WERI-Rb-1 (cell line): ENCODE results near the gene AGPAT2.

Experiments
- DNase-seq: peaks from one replicate; pipeline ENCODE4 v3.0.0-alpha.2; 2020
- H3K27ac ChIP-seq: fragments of 250-450 bp; sonication (Bioruptor Pico); 2 replicates; pipeline ENCODE4 v1.5.1; 2020; ENCODE audit warnings: mild to moderate bottlenecking, moderate library complexity
- H3K27me3 ChIP-seq: fragments of 250-450 bp; sonication (Bioruptor Pico); 2 replicates; pipeline ENCODE4 v1.5.1; 2021; ENCODE audit warnings: mild to moderate bottlenecking, low read depth, moderate library complexity; ENCODE audit not compliant: insufficient read depth, severe bottlenecking
- H3K36me3 ChIP-seq: fragments of 250-450 bp; sonication (Bioruptor Pico); 2 replicates; pipeline ENCODE4 v1.5.1; 2020; ENCODE audit warnings: mild to moderate bottlenecking, moderate library complexity
- H3K4me3 ChIP-seq: 2 replicates; pipeline ENCODE4 v1.5.1; 2011; ENCODE audit warnings: low read depth, mild to moderate bottlenecking, control low read depth, low read length
- H3K9me3 ChIP-seq: fragments of 250-450 bp; sonication (Bioruptor Pico); 2 replicates; pipeline ENCODE4 v1.5.1; 2021; ENCODE audit warnings: mild to moderate bottlenecking, moderate library complexity; ENCODE audit not compliant: severe bottlenecking
- TF ChIP-seq, protein P1 (sequence below): IDR thresholded peaks from 2 replicates; pipeline ENCODE4 v1.5.1; 2011; ENCODE audit warnings: low read depth, mild to moderate bottlenecking, control low read depth, inconsistent platforms, low read length

Gene AGPAT2

DNA sequence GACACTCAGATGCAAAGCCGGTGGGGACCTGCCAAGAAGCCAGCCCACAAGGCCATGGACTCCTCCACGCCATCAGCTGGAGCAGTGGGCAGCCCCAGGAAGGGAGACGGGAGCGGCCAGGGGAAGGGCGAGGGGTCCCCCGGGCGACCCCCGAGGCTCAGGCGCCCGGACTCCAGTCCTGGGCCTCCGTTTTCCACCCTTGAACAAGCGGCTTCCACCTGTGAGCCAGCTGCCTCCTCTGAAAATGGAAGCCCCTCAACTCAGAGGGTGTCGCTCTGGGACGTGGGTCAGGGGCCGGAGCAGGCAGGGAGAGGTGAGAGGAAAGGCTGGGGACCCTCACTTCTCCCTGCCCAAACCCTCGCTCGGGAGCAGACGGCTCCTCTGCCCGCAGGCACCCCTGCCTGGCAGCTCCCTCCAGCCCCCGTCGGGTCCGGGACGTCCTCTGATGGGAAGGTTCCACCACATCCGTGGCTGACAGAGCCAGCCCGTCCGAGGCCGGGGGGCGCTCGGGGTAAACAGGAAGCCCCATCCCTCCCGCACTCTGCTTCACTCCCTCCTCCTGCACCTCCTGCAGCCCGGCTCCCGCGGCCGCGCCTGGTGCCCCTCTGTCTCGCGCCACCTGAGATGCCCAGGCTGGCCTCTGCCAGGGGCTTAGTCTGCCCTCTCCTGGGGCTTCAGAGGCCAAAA, 28.3 kb downstream of the AGPAT2 start:
- no peak for DNase-seq
- Histone ChIP-seq H3K9me3 (no peaks in the 10 kb centered on the region), H3K36me3 (no peaks in the 10 kb centered on the region), H3K4me3 (no peak overlapping the region), H3K27me3 (no peaks in the 10 kb centered on the region), H3K27ac (no peak overlapping the region)
- TF ChIP-seq, protein P1, sequence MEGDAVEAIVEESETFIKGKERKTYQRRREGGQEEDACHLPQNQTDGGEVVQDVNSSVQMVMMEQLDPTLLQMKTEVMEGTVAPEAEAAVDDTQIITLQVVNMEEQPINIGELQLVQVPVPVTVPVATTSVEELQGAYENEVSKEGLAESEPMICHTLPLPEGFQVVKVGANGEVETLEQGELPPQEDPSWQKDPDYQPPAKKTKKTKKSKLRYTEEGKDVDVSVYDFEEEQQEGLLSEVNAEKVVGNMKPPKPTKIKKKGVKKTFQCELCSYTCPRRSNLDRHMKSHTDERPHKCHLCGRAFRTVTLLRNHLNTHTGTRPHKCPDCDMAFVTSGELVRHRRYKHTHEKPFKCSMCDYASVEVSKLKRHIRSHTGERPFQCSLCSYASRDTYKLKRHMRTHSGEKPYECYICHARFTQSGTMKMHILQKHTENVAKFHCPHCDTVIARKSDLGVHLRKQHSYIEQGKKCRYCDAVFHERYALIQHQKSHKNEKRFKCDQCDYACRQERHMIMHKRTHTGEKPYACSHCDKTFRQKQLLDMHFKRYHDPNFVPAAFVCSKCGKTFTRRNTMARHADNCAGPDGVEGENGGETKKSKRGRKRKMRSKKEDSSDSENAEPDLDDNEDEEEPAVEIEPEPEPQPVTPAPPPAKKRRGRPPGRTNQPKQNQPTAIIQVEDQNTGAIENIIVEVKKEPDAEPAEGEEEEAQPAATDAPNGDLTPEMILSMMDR, result no peak

DNA sequence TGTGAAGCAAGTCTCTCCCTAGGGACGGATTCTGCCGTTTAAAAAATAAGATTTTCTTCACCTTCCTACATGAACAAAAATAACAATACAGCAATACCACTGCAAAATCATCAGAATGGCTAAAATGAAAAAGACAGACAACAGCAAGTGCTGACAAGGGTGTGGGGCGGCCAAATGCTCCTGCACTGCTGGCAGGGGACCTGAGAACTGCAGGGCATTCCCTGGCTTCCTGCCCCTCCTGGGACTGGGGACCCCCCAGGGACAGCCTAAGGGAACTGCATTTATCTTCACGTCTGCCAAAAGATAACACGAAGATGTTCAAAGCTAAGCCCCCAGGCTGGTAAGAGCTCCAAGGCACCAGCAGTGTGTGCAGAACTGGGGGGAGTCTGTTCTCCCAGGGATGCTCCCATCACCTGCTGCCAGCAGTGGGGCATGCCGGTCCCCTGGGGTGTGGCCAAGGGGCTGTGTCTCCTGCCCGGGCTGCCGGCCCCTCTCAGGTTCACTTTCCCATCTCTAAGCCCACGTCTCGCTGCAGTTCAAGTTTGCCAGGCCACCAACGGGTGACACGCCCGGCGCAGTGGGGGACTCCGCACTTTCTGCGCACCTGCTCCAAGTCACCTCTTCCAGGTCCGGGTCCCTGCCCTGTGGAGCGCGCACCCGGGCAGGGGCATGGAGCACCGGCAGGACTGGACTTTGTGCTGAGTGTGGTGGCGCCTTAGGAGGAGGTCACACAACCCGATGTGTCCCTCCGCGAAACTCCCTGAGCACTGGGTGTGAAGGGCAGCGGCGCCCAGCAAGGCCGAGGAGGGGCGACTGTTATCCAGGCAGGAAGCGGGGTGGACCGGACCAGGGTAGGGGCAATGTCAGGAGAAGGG, 29.0 kb downstream of the AGPAT2 start:
- Histone ChIP-seq H3K36me3 (no peaks in the 10 kb centered on the region), H3K4me3 (no peak overlapping the region), H3K27ac (no peak overlapping the region), H3K27me3 (no peaks in the 10 kb centered on the region), H3K9me3 (no peaks in the 10 kb centered on the region)
- TF ChIP-seq, protein P1, result no peak
- DNase-seq, result no peak

DNA sequence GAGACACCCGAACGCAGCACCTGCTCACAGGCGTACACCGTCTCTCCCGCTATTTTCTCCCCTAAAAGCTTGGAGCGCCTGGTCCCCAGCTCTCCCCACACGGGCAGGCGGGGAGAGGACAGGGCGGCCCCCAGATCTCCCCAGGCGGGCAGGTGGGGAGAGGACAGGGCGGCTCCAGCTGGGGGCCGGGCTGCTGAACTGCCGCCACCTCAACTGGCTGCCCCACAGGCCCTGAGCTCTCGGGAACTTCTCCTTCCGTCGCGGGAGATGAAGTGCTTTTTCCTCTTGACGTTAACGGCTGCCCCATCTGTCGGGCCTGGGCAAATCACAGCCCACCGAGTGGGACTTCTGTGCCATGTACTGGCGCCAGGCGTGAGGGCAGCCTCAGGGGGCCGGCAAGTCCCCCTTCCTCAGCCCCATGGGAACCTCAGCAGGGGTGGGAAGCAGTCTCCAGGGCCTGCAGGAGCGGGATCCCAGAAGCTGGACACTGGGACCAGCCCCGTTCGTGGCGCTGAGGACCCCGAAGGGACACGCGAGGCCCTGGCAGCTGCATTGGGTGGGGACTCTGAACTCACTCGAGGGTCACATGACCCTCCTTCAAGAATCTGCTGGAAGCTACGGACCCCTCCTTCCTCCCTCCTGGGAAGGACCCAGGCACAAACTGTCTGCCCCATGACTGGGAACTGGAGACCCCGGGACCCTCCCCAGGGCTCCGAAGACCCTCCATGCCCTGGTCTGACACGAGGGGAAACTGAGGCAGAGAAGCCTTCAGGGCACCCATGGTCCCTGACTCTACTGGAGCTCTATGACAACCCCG, 30.3 kb downstream of the AGPAT2 start:
- H3K27me3 ChIP-seq, result no peaks in the 10 kb centered on the region
- no peaks in the 10 kb centered on the region for H3K9me3 ChIP-seq
- H3K36me3 ChIP-seq, result no peaks in the 10 kb centered on the region
- TF ChIP-seq, protein P1, result no peak
- DNase-seq, result no peak
- H3K4me3 ChIP-seq, result no peak overlapping the region
- no peak overlapping the region for H3K27ac ChIP-seq

DNA sequence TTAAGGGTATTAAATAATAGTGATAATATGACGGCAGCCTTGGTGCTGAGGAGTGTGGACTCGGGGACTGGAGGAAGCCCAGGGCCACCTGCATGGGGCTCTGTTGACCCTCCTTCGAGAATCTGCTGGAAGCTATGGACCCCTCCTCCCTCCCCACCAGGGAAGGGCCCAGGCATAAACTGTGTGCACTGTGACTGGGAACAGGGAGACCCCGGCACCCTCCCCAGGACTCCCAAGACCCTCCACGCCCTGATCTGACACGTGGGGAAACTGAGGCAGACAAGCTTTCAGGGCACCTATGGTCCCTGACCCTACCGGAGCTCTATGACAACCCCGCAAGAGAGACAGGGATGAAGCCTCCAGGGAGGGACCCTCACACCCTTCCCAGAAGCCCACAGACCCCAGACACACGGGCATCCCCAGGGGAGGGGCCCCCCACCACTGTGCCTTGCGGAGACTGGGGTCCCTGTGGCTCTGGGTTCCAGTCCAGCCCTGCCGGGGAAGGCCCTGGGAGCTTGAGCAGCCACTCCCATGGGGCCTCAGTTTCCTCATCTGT, 31.0 kb downstream of the AGPAT2 start:
- no peaks in the 10 kb centered on the region for H3K36me3 ChIP-seq
- no peaks in the 10 kb centered on the region for H3K9me3 ChIP-seq
- DNase-seq, result no peak
- TF ChIP-seq, protein P1, result no peak
- H3K27ac ChIP-seq, result no peak overlapping the region
- H3K4me3 ChIP-seq, result no peak overlapping the region
- H3K27me3 ChIP-seq, result no peaks in the 10 kb centered on the region

DNA sequence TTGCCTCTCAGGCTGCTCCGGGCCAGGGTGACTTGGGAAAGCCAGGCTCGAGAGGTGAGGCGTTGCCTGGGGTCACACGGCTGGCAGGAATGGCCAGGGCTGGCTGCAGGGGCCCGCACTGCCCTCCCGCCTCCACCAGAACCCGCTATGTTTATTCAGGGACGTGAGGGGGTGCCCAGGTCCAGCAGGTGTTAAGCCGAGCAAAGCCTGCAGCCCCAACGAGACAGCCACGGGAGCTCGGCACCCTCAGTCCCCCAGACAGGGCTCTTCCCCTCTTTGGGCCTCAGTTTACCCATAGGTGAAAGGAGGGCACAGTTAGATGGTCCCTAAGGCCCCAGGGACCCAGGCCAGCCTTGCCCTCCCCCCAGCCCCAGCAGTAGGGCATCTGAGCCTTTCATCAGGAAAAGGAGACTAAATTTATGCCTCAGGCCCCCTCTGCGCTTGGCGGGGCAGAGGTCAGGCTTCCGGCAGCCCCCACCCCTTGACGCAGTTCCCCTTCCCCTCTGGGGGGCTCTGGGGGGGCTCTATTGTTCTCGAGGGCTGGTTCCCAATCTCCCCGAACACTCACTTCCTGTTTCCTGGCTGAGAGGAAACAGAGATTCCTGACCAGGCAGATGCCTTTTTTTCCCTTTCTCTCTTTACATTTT, 31.6 kb downstream of the AGPAT2 start:
- Histone ChIP-seq H3K27ac (no peak overlapping the region), H3K9me3 (no peaks in the 10 kb centered on the region), H3K27me3 (no peaks in the 10 kb centered on the region), H3K36me3 (no peaks in the 10 kb centered on the region), H3K4me3 (no peak overlapping the region)
- no peak for DNase-seq
- TF ChIP-seq, protein P1, result no peak
